ENCODE measurements around the gene MORN5.

MORN5 gene

GRCh38 chr9:122239722-122240121, 80.0 kb downstream of the MORN5 start:
- DNase-seq = no peak

DNA sequence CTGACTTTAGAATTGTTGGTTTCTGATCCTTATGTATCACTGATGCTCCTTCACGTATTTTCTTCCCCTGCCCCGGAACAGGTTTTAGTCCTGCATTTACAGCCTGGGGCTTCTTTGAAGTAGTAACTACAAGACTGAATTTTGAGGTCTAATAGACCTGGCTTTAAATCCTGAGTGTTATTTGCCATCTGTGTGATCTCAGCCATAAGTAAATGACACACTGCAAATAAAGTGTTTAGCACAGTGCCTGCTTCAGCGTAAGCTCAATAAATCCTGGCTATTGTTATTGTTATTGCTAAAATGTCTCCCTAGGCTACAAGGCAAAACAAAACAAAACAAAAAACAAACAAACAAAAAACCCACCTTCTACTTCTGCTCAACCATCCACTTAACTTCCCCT, 84.6 kb downstream of the MORN5 start:
- DNase-seq = no peak

GRCh38 chr9:122246666-122247065, 87.0 kb downstream of the MORN5 start:
- no peak for DNase-seq

DNA sequence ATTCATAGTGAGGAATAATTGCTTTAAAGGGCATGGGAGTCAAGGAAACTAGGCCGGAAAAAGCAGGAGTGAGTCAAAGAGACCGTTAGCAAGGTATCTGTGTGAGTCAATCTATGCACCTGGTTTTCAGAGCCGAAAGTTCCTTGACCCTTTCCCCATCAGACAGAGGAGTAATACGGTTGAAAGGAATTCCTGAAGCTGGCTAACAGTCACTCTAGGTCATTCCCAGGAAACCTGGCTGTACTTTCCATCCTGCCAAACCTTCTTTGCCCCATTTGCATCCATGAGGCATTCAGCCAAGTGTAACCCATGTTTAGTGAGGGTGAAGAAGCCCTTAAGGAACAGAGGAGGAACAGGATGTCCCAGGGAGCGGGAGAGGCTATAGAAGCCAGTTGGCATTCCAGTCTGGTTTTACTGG, 88.7 kb downstream of the MORN5 start:
- no peak for DNase-seq
